ENCODE measurements around the gene ZBED3. TPM values are rescaled to one million over a fixed set of nuclear protein-coding genes. Genes with fewer than 3 reads are reported as not detected.

ZBED3 gene
- total RNA-seq, result 1.1 and 1.4 TPM in 2 replicates

DNA sequence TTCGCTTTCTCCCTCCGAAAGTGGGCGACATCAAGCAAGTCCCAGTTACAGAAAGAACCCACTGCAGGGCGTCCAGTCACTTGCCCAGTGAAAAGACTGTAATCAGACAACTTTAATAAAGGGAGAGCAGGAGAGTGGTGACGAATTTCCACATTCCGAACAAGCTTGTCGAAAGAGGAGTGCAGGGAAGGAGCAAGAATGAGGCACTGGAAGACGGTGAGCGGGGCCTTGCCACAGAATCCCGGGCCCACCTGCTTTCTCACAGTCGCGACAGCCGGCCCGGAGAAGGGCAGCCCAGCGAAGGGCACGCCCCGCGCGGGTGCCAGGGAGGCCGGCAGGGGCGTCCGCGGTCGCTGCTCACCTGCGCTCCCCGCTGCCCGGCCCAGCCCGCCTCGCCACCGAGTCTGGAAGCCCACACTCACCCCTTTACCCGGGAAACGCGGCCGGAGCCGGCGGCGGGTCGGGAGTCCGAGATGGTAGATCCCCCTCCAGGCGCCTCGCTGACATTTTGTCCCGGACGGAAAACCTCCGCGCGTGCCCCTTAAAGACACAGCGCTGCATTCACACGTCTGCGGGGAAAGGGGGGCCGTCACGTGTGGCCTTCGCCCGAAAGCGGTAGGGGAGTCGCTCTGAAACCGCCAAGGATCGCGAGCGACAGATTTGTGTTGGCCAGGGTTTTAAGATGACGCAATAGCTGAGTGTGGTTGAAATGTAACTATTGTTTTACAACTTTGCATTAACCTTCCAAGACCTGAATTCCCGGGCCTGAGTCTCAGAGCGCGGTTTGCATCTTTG, at the start of gene ZBED3:
ZBED3 (minus strand) TSS at position 597 of the 795 bp plus-strand sequence. CDS start 9,407 bp downstream, outside the sequence.

GRCh38 chr5:77030097-77031071, 56.7 kb downstream of the ZBED3 start, which contains the start of gene AGGF1:
AGGF1 (plus strand) TSS chr5:77030404; CDS start chr5:77030767, 363 bp downstream.

Small RNA genes lying within 50 kb of the gene (small RNA-seq; reads per million reads assigned to genes)
- gene SNORA47, result 3.4 reads per million, percentile 85 among the genes with 10 or more reads in this experiment

Other genes starting within 250 kb of the ZBED3 start
- gene S100Z, start 237.3 kb downstream of the ZBED3 start, total RNA-seq, result not detected in 2 replicates
- gene CRHBP, start 134.2 kb downstream of the ZBED3 start, total RNA-seq, result not detected in 2 replicates
- gene AGGF1, start 56.9 kb downstream of the ZBED3 start, total RNA-seq, result 25.2 and 26.3 TPM in 2 replicates
- 0.11 and 0.39 TPM in 2 replicates for gene PDE8B, start 123.4 kb upstream of the ZBED3 start, total RNA-seq